Ovary (tissue), 3 donors: ENCODE measurements around the gene TMEM131.

ENCODE experiments used
- POLR2A ChIP-seq: fragments of 450-650 bp; IDR thresholded peaks from one replicate; pipeline ENCODE4 v1.6.1; 2017; ENCODE audit warnings: antibody characterized with exemption, mild to moderate bottlenecking, moderate library complexity
- TF ChIP-seq, protein P1 (sequence below), 3 donors: fragments of 450-650 bp in 2 of 3; fragments of 200-600 bp in 1 of 3; IDR thresholded peaks; one replicate each; pipeline versions ENCODE4 v1.5.1 to v1.8.0; 2016 to 2022; ENCODE audit warnings: antibody characterized with exemption in 3 of 3, mild to moderate bottlenecking in 1 of 3
- donor health status: DM: no; HTN: no; CAD: no.

DNA sequence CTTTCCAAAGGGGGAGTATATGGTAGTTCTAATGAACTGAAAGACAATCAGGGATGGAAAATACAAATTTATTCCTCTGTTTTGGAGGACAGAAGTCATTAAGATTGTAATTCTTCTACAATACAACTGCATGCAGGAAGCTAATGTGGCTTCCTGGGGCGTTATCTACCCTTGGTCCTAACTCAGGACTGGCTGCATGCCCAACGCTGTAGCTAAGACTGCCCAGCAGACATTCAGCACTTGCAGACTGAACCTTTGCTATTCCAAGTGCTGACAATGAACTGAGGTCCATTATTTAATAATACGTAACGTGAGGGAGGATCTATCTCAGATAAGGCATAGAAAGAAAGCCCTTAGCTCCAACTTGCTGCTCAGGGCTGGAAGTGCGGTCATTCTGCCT, 229.2 kb downstream of the TMEM131 start:
- TF ChIP-seq, protein P1, sequence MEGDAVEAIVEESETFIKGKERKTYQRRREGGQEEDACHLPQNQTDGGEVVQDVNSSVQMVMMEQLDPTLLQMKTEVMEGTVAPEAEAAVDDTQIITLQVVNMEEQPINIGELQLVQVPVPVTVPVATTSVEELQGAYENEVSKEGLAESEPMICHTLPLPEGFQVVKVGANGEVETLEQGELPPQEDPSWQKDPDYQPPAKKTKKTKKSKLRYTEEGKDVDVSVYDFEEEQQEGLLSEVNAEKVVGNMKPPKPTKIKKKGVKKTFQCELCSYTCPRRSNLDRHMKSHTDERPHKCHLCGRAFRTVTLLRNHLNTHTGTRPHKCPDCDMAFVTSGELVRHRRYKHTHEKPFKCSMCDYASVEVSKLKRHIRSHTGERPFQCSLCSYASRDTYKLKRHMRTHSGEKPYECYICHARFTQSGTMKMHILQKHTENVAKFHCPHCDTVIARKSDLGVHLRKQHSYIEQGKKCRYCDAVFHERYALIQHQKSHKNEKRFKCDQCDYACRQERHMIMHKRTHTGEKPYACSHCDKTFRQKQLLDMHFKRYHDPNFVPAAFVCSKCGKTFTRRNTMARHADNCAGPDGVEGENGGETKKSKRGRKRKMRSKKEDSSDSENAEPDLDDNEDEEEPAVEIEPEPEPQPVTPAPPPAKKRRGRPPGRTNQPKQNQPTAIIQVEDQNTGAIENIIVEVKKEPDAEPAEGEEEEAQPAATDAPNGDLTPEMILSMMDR (IDR thresholded peaks at IDR 0.05) = no peak
- no peak for TF ChIP-seq POLR2A
